ENCODE results near the gene GOLGA6D. TPM values are rescaled to one million over a fixed set of nuclear protein-coding genes. Genes with fewer than 3 reads are reported as not detected.

Gene GOLGA6D
- total and polyA plus RNA-seq, 2 donors (not counting 3 experiments of a cell fraction or from before 2014, with no cell fraction given), result not detected

DNA sequence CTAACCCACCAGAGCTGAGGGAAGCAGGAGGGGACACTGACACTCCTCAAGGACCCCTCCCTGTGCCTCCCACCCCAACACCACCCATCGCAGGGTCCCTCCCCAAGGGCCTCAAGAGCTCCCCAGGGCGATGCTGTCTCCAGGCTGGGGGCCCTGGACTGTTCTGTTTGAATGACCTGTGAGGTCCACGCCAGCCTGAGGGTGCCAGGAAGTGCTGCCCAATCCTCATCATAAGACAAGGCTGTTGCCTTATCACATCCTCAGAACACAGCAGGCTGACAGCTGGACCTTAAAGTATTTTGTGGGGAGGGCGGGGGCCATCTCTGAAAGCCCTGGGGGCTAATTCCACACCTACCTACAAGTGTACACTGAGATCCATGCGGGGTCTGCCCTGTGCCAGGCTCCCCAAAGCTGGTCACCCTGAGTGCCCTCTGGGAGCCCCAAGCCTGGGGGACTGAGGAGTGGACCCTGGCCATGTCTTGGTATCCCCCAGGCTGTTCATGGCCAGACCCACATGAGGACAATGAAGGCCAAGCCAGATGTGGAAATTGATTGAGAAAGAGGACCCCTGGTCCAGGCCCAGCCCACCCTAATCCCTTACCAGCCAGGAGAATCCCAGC, 48.3 kb upstream of the GOLGA6D start:
- CTCF ChIA-PET, result no interaction called here

More for the DNA sequence above, 48.3 kb upstream of the GOLGA6D start:
- Histone ChIP-seq H3K27ac (ENCODE audit: insufficient read depth, low read depth, low read length) (no peak overlapping the region), H3K4me3 (replicated peaks in 1 of 3; ENCODE audit: insufficient read depth in 1 of 3, low read depth in 1 of 3, low read length in 3 of 3) (no peak overlapping the region), H3K9me1 (replicated peaks; ENCODE audit: control insufficient read depth, extremely low read depth, insufficient read depth, low read length) (no peaks in the 10 kb centered on the region), H2AFZ (ENCODE audit: low read depth, low read length) (no peak overlapping the region), H4K20me1 (replicated peaks; ENCODE audit: control insufficient read depth, extremely low read depth, insufficient read depth, low read length) (no peaks in the 10 kb centered on the region), H3K27me3 (ENCODE audit: control insufficient read depth in 2 of 2, insufficient read depth in 2 of 2, low read length in 2 of 2) (peaks cover 3 to 4% of the 10 kb centered on the region in 2 experiments), H3K36me3 (ENCODE audit: control insufficient read depth in 2 of 2, extremely low read depth in 1 of 2, insufficient read depth in 2 of 2, low read length in 2 of 2) (no peaks in the 10 kb centered on the region), H3K4me1 (ENCODE audit: control insufficient read depth, extremely low read depth, insufficient read depth, low read length) (no peaks in the 10 kb centered on the region), H3K9me3 (replicated peaks; ENCODE audit: control insufficient read depth, insufficient read depth, low read length) (no peaks in the 10 kb centered on the region), H3K4me2 (ENCODE audit: insufficient read depth, low read length) (no peak overlapping the region), H3K9ac (replicated peaks; ENCODE audit: extremely low read depth, insufficient read depth, low read length) (no peak overlapping the region), H3K79me2 (ENCODE audit: control insufficient read depth, insufficient read depth, low read length) (no peaks in the 10 kb centered on the region)
- no TSS peak for BruUV-seq (replicated peaks)
- TF ChIP-seq EZH2 (IDR thresholded peaks at IDR 0.05; ENCODE audit: borderline replicate concordance, low read depth, low read length, severe bottlenecking) (no peak), POLR2AphosphoS5 (IDR thresholded peaks at IDR 0.05; ENCODE audit: insufficient read depth, low read depth, low read length) (no peak), CTCF (IDR thresholded peaks at IDR 0.05; ENCODE audit: extremely low read depth in 1 of 2, insufficient read depth in 1 of 2, low read depth in 1 of 2, low read length in 2 of 2) (no peak), JUN (IDR thresholded peaks at IDR 0.05; ENCODE audit: borderline replicate concordance, insufficient read depth, insufficient read length, low read depth) (no peak), FOS (IDR thresholded peaks at IDR 0.05; ENCODE audit: borderline replicate concordance, insufficient read depth, low read length) (no peak), MYC (IDR thresholded peaks at IDR 0.05; ENCODE audit: low read depth, low read length) (no peak), GATA2 (IDR thresholded peaks at IDR 0.05; ENCODE audit: insufficient read depth, insufficient read length, low read depth, low read length) (no peak), POLR2A (IDR thresholded peaks at IDR 0.05; ENCODE audit: low read depth, low read length) (no peak)
- TF ChIP-seq, protein P1, sequence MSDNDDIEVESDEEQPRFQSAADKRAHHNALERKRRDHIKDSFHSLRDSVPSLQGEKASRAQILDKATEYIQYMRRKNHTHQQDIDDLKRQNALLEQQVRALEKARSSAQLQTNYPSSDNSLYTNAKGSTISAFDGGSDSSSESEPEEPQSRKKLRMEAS (IDR thresholded peaks at IDR 0.05; ENCODE audit: insufficient read depth, insufficient read length), result no peak
- intact Hi-C loops (cut with micrococcal nuclease), result no loop called here
- POLR2A ChIA-PET, result no interaction called here
- FAIRE-seq (no peak), DNase-seq (ENCODE audit: low read depth, low spot score) (no peak)
- dilution Hi-C loops (cut with MboI; ENCODE audit: extremely low pct_ligation_motif_present, low sequenced_read_pairs), result no loop called here

Measured in endothelial cell of umbilical vein (primary cell).